Liver (tissue), 3 donors: ENCODE data around the gene RIOX2.

Source experiments
- GABPA ChIP-seq, 2 donors: IDR thresholded peaks in 1 of 2; conservative IDR thresholded peaks in 1 of 2; 2 replicates each; pipeline ENCODE4 v1.6.1; 2016; ENCODE audit warnings: antibody characterized with exemption in 2 of 2, mild to moderate bottlenecking in 1 of 2, moderate library complexity in 1 of 2
- HNF4A ChIP-seq, 2 donors: conservative IDR thresholded peaks; 2 replicates each; pipeline ENCODE4 v1.6.1; 2016; ENCODE audit warnings: antibody characterized with exemption in 2 of 2, mild to moderate bottlenecking in 2 of 2
- JUND ChIP-seq, 2 donors: IDR thresholded peaks; 2 replicates each; pipeline ENCODE4 v1.6.1; 2016; ENCODE audit warnings: antibody characterized with exemption in 2 of 2
- NR2F2 ChIP-seq: IDR thresholded peaks from 2 replicates; pipeline ENCODE4 v1.6.1; 2016; ENCODE audit warnings: antibody characterized with exemption
- TAF1 ChIP-seq: conservative IDR thresholded peaks from 2 replicates; pipeline ENCODE4 v1.6.1; 2016; ENCODE audit warnings: antibody characterized with exemption, mild to moderate bottlenecking
- YY1 ChIP-seq: IDR thresholded peaks from 2 replicates; pipeline ENCODE4 v1.6.1; 2016; ENCODE audit warnings: antibody characterized with exemption, mild to moderate bottlenecking
- TF ChIP-seq, protein P1 (sequence below): fragments of 150-350 bp; IDR thresholded peaks from 2 replicates; pipeline ENCODE4 v1.5.1; 2017; ENCODE audit warnings: improper control_type of control experiment, low read depth, low read length; ENCODE audit not compliant: missing input control
- TF ChIP-seq, protein P2 (sequence below): IDR thresholded peaks from 2 replicates; pipeline ENCODE4 v1.6.1; 2016; ENCODE audit warnings: antibody characterized with exemption, mild to moderate bottlenecking
- TF ChIP-seq, protein P3 (sequence below): IDR thresholded peaks from 2 replicates; pipeline ENCODE4 v1.6.1; 2016; ENCODE audit warnings: antibody characterized with exemption
- TF ChIP-seq, protein P4 (sequence below): IDR thresholded peaks from 2 replicates; pipeline ENCODE4 v1.6.1; 2016; ENCODE audit warnings: antibody characterized with exemption
- TF ChIP-seq, protein P5 (sequence below): IDR thresholded peaks from 2 replicates; pipeline ENCODE4 v1.6.1; 2016; ENCODE audit warnings: antibody characterized with exemption
- donor health status: healthy.
- donor health status: healthy.

DNA sequence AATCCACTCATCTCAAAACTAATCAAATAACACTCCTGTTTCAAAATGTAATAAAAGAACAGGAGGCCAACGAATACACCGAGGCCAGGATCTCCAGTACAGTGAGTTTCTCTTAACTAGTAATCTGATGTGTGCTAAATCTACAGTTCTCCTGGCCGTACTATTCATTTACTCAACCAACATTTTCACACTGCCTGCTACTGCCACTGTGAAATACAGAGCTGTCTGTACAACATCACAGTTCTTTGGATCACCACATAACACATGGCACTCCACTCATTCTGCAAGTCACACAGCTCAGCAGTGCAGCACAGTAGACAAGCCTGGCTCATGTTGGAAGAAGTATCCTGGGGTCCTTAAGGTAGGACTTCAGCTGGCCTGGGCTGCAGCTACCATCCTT is 21.9 kb downstream of the RIOX2 start:
- TF ChIP-seq, protein P1, sequence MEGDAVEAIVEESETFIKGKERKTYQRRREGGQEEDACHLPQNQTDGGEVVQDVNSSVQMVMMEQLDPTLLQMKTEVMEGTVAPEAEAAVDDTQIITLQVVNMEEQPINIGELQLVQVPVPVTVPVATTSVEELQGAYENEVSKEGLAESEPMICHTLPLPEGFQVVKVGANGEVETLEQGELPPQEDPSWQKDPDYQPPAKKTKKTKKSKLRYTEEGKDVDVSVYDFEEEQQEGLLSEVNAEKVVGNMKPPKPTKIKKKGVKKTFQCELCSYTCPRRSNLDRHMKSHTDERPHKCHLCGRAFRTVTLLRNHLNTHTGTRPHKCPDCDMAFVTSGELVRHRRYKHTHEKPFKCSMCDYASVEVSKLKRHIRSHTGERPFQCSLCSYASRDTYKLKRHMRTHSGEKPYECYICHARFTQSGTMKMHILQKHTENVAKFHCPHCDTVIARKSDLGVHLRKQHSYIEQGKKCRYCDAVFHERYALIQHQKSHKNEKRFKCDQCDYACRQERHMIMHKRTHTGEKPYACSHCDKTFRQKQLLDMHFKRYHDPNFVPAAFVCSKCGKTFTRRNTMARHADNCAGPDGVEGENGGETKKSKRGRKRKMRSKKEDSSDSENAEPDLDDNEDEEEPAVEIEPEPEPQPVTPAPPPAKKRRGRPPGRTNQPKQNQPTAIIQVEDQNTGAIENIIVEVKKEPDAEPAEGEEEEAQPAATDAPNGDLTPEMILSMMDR: no peak
- TF ChIP-seq YY1 (no peak), JUND (IDR thresholded peaks at IDR 0.05) (no peak), NR2F2 (no peak), GABPA (IDR thresholded peaks at IDR 0.05 in 1 of 2, conservative IDR thresholded peaks at IDR 0.05 in 1 of 2) (no peak), TAF1 (no peak), HNF4A (conservative IDR thresholded peaks at IDR 0.05) (no peak)
- TF ChIP-seq, protein P2, sequence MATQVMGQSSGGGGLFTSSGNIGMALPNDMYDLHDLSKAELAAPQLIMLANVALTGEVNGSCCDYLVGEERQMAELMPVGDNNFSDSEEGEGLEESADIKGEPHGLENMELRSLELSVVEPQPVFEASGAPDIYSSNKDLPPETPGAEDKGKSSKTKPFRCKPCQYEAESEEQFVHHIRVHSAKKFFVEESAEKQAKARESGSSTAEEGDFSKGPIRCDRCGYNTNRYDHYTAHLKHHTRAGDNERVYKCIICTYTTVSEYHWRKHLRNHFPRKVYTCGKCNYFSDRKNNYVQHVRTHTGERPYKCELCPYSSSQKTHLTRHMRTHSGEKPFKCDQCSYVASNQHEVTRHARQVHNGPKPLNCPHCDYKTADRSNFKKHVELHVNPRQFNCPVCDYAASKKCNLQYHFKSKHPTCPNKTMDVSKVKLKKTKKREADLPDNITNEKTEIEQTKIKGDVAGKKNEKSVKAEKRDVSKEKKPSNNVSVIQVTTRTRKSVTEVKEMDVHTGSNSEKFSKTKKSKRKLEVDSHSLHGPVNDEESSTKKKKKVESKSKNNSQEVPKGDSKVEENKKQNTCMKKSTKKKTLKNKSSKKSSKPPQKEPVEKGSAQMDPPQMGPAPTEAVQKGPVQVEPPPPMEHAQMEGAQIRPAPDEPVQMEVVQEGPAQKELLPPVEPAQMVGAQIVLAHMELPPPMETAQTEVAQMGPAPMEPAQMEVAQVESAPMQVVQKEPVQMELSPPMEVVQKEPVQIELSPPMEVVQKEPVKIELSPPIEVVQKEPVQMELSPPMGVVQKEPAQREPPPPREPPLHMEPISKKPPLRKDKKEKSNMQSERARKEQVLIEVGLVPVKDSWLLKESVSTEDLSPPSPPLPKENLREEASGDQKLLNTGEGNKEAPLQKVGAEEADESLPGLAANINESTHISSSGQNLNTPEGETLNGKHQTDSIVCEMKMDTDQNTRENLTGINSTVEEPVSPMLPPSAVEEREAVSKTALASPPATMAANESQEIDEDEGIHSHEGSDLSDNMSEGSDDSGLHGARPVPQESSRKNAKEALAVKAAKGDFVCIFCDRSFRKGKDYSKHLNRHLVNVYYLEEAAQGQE: no peak
- TF ChIP-seq, protein P3, sequence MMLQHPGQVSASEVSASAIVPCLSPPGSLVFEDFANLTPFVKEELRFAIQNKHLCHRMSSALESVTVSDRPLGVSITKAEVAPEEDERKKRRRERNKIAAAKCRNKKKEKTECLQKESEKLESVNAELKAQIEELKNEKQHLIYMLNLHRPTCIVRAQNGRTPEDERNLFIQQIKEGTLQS: no peak
- TF ChIP-seq, protein P4, sequence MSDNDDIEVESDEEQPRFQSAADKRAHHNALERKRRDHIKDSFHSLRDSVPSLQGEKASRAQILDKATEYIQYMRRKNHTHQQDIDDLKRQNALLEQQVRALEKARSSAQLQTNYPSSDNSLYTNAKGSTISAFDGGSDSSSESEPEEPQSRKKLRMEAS: no peak
- TF ChIP-seq, protein P5, sequence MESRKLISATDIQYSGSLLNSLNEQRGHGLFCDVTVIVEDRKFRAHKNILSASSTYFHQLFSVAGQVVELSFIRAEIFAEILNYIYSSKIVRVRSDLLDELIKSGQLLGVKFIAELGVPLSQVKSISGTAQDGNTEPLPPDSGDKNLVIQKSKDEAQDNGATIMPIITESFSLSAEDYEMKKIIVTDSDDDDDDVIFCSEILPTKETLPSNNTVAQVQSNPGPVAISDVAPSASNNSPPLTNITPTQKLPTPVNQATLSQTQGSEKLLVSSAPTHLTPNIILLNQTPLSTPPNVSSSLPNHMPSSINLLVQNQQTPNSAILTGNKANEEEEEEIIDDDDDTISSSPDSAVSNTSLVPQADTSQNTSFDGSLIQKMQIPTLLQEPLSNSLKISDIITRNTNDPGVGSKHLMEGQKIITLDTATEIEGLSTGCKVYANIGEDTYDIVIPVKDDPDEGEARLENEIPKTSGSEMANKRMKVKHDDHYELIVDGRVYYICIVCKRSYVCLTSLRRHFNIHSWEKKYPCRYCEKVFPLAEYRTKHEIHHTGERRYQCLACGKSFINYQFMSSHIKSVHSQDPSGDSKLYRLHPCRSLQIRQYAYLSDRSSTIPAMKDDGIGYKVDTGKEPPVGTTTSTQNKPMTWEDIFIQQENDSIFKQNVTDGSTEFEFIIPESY: no peak
